MM.1S (cell line): Measurements from ENCODE around the gene HSBP1.
A peak's percentile ranks its signal among the peaks of the same experiment; 100 is the strongest.

Experiments used
- DNase-seq: peaks from one replicate; pipeline ENCODE4 v3.0.0-alpha.2; 2015
- H2AFZ ChIP-seq: fragments of 300-600 bp; sonication (generic); 2 replicates; pipeline ENCODE4 v1.6.0; 2016; ENCODE audit warnings: antibody characterized with exemption, low read length
- H3F3A ChIP-seq: fragments of 300-600 bp; sonication (generic); 2 replicates; pipeline ENCODE4 v1.6.1; 2016; ENCODE audit warnings: mild to moderate bottlenecking, antibody characterized with exemption, low read length, moderate library complexity, mixed read lengths; ENCODE audit not compliant: insufficient read depth
- H3K27ac ChIP-seq: fragments of 300-600 bp; sonication (generic); 2 replicates; pipeline ENCODE4 v1.5.1; 2016; ENCODE audit warnings: mild to moderate bottlenecking, low read length
- H3K27me3 ChIP-seq: fragments of 300-600 bp; sonication (generic); replicated peaks from 2 replicates; pipeline ENCODE4 v1.6.0; 2016; ENCODE audit warnings: low read length; ENCODE audit not compliant: insufficient read depth
- H3K36me3 ChIP-seq: fragments of 300-600 bp; sonication (generic); replicated peaks from 2 replicates; pipeline ENCODE4 v1.6.1; 2016; ENCODE audit warnings: mild to moderate bottlenecking, low read length, mixed read lengths; ENCODE audit not compliant: insufficient read depth
- H3K4me1 ChIP-seq: fragments of 300-600 bp; sonication (generic); 2 replicates; pipeline ENCODE4 v1.6.1; 2016; ENCODE audit warnings: low read length, mixed read lengths
- H3K4me2 ChIP-seq: fragments of 300-600 bp; sonication (generic); 2 replicates; pipeline ENCODE4 v1.6.0; 2016; ENCODE audit warnings: low read depth, low read length
- H3K4me3 ChIP-seq: fragments of 300-600 bp; sonication (generic); 2 replicates; pipeline ENCODE4 v1.5.1; 2016; ENCODE audit warnings: low read length, mixed read lengths
- H3K79me2 ChIP-seq: fragments of 300-600 bp; sonication (generic); 2 replicates; pipeline ENCODE4 v1.6.1; 2016; ENCODE audit warnings: mixed run types, low read length, mixed read lengths
- H3K9ac ChIP-seq: fragments of 300-600 bp; sonication (generic); 2 replicates; pipeline ENCODE4 v1.6.1; 2016; ENCODE audit warnings: low read length, mixed read lengths
- H3K9me2 ChIP-seq: fragments of 300-600 bp; sonication (generic); replicated peaks from 2 replicates; pipeline ENCODE4 v1.6.1; 2016; ENCODE audit warnings: mild to moderate bottlenecking, low read length, mixed read lengths; ENCODE audit not compliant: insufficient read depth
- H3K9me3 ChIP-seq: fragments of 300-600 bp; sonication (generic); replicated peaks from 2 replicates; pipeline ENCODE4 v1.6.1; 2016; ENCODE audit warnings: mild to moderate bottlenecking, low read length, mixed read lengths; ENCODE audit not compliant: insufficient read depth
- H4K20me1 ChIP-seq: fragments of 300-600 bp; sonication (generic); 2 replicates; pipeline ENCODE4 v1.6.1; 2016; ENCODE audit warnings: mild to moderate bottlenecking, low read length, moderate library complexity, mixed read lengths; ENCODE audit not compliant: insufficient read depth
- CTCF ChIP-seq: fragments of 300-600 bp; sonication (generic); IDR thresholded peaks from 2 replicates; pipeline ENCODE4 v1.5.1; 2016; ENCODE audit warnings: antibody characterized with exemption, low read length, mixed read lengths
- EZH2 ChIP-seq: fragments of 300-600 bp; sonication (generic); optimal IDR thresholded peaks from 2 replicates; pipeline ENCODE3; 2017; ENCODE audit warnings: low read depth, mild to moderate bottlenecking, antibody characterized with exemption, low read length, mixed read lengths
- EZH2phosphoT487 ChIP-seq: fragments of 300-600 bp; sonication (generic); IDR thresholded peaks from 2 replicates; pipeline ENCODE4 v1.6.1; 2018; ENCODE audit warnings: antibody characterized with exemption, low read length

HSBP1 gene

GRCh38 chr16:83818276-83818675, 10.5 kb downstream of the HSBP1 start:
- no peak for TF ChIP-seq EZH2phosphoT487
- TF ChIP-seq CTCF: no peak
- no peak for TF ChIP-seq EZH2
- H3K36me3 ChIP-seq: no peaks in the 10 kb centered on the region
- no peak for DNase-seq

GRCh38 chr16:83819361-83819760, 11.6 kb downstream of the HSBP1 start:
- no peak overlapping the region for H2AFZ ChIP-seq
- no peaks in the 10 kb centered on the region for H4K20me1 ChIP-seq
- H3K79me2 ChIP-seq: no peaks in the 10 kb centered on the region
- H3K9me3 ChIP-seq: no peaks in the 10 kb centered on the region
- TF ChIP-seq CTCF (no peak), EZH2 (no peak), EZH2phosphoT487 (no peak)
- H3K27me3 ChIP-seq: peaks cover 25% of the 10 kb centered on the region
- no peak overlapping the region for H3K27ac ChIP-seq
- H3F3A ChIP-seq: peaks cover 5% of the 10 kb centered on the region; the same call in 1 of the 2 replicates
- 0 out of 2 replicates have a peak, but pooled peaks cover 5% of the 10 kb centered on the region for H3K4me1 ChIP-seq
- no peaks in the 10 kb centered on the region for H3K9me2 ChIP-seq
- H3K9ac ChIP-seq: no peak overlapping the region
- no peaks in the 10 kb centered on the region for H3K36me3 ChIP-seq
- no peak for DNase-seq
- no peak overlapping the region for H3K4me3 ChIP-seq
- H3K4me2 ChIP-seq: no peak overlapping the region

More at GRCh38 chr16:83818276-83818675, 10.5 kb downstream of the HSBP1 start:
- H3K9ac ChIP-seq: no peak overlapping the region
- no peaks in the 10 kb centered on the region for H3K9me3 ChIP-seq
- no peaks in the 10 kb centered on the region for H4K20me1 ChIP-seq
- H3K9me2 ChIP-seq: no peaks in the 10 kb centered on the region
- no peak overlapping the region for H3K27ac ChIP-seq
- H3K27me3 ChIP-seq: peaks cover 25% of the 10 kb centered on the region
- H3F3A ChIP-seq: peaks cover 12% of the 10 kb centered on the region
- no peaks in the 10 kb centered on the region for H3K79me2 ChIP-seq
- no peak overlapping the region for H3K4me2 ChIP-seq
- H3K4me1 ChIP-seq: peaks cover 12% of the 10 kb centered on the region; the same call in 1 of the 2 replicates
- no peak overlapping the region for H3K4me3 ChIP-seq
- H2AFZ ChIP-seq: no peak overlapping the region

- Histone ChIP-seq H3K36me3 (no peaks in the 10 kb centered on the region), H4K20me1 (no peaks in the 10 kb centered on the region), H3K4me3 (no peak overlapping the region), H3K9me2 (no peaks in the 10 kb centered on the region), H3K4me1 (no peaks in the 10 kb centered on the region), H3F3A (no peaks in the 10 kb centered on the region), H3K4me2 (peak overlapping the region; percentile 24; the same call in 1 of the 2 replicates), H3K27ac (no peak overlapping the region), H3K9ac (no peak overlapping the region), H3K9me3 (no peaks in the 10 kb centered on the region), H3K79me2 (no peaks in the 10 kb centered on the region), H2AFZ (no peak overlapping the region), H3K27me3 (no peaks in the 10 kb centered on the region)
- DNase-seq: peak; percentile 45
- no peak for TF ChIP-seq EZH2phosphoT487
- peak; percentile 74 for TF ChIP-seq CTCF
Observed at GRCh38 chr16:83826146-83826913, 18.6 kb downstream of the HSBP1 start.
